ENCODE results near the gene URI1.

Gene URI1

DNA sequence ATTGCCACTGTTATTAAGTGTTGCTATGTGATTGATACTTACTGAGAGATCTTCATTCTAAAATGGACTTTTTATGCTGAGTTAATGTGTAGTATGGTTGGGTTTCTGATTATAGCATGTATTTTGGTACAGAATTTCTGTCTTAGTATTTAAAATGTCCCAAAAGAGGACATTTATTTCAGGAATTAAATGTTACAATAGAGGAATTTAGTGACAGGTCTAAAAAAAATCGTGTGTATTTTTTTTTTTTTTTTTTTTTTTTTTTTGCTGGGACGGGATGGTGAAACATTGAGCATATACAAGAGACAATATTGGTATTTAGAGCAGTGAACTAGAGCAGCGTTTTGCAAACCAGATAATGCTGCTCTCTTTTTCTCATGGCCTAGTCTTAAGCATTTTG lies 27.9 kb downstream of the URI1 start:
- POLR2A ChIA-PET: no interaction called here

DNA sequence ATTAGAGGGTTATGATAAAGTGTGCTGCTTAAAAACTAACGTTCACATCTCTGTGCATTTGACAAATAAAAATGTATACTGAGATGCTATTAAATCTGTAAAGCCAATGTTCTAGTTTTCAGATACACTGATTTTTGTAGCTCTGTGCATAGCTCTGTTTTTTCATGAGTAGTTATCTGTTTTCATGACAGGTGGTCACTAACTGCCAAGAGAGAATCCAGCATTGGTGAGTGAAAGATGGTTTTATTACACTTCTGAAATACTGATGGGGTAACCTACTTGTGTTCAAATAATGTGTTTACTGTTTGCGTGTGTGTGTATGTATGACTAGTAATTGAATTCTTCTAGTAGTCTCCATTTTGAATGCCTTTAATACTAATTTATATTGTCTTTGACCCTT lies 29.0 kb downstream of the URI1 start:
- DNase-seq (ENCODE audit: extremely low spot score): no peak
- ChIA-PET CTCF (no interaction called here), POLR2A (no interaction called here)
- TF ChIP-seq ARNT (IDR thresholded peaks at IDR 0.05) (no peak), TARDBP (IDR thresholded peaks at IDR 0.05) (no peak)
- TF ChIP-seq, protein P1, sequence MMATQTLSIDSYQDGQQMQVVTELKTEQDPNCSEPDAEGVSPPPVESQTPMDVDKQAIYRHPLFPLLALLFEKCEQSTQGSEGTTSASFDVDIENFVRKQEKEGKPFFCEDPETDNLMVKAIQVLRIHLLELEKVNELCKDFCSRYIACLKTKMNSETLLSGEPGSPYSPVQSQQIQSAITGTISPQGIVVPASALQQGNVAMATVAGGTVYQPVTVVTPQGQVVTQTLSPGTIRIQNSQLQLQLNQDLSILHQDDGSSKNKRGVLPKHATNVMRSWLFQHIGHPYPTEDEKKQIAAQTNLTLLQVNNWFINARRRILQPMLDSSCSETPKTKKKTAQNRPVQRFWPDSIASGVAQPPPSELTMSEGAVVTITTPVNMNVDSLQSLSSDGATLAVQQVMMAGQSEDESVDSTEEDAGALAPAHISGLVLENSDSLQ (IDR thresholded peaks at IDR 0.05): peak; percentile 18; the same call in 1 of the 2 replicates

More for the DNA sequence above, 27.9 kb downstream of the URI1 start:
- no peak for DNase-seq (ENCODE audit: extremely low spot score)
- CTCF ChIA-PET: no interaction called here
- TF ChIP-seq ZNF384 (IDR thresholded peaks at IDR 0.05) (peak; percentile 62; the same call in 1 of the 2 replicates), HDGF (IDR thresholded peaks at IDR 0.05; ENCODE audit: borderline replicate concordance) (no peak)

DNA sequence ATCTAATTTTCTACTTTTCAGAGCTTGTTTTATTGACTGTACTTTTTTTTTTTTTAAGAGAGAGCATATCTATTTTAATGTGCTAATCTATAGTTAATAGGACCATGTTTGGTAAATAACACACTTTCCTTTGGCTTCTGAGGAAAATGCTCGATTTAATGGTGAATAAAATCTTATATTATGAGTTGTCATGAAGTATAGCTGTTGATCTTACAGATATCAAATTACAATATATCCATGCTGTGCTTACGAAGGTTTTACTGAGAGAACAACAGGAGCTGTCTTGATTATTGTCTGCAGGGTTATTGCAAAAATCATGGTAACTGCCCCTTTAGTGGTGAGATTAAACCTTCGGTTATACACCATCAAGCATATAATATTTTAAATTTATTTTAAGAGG lies 29.6 kb downstream of the URI1 start:
- ChIA-PET CTCF (no interaction called here), POLR2A (interaction anchor here (0.8 kb wide), 1 partner anchor 64 kb away, joined by 3 read pairs; no protein-coding TSS in a partner anchor)
- DNase-seq (ENCODE audit: extremely low spot score): no peak
- no peak for TF ChIP-seq NFRKB (IDR thresholded peaks at IDR 0.05)
- no peak for TF ChIP-seq FOXA1 (IDR thresholded peaks at IDR 0.05)
- no peak for TF ChIP-seq CTBP1 (IDR thresholded peaks at IDR 0.05; ENCODE audit: borderline replicate concordance)
- no peak for TF ChIP-seq LEF1 (IDR thresholded peaks at IDR 0.05; ENCODE audit: borderline replicate concordance)
- no peak for TF ChIP-seq L3MBTL2 (conservative IDR thresholded peaks at IDR 0.05)
- TF ChIP-seq FOXK2 (IDR thresholded peaks at IDR 0.05): no peak
- no peak for TF ChIP-seq BHLHE40 (IDR thresholded peaks at IDR 0.05; ENCODE audit: borderline replicate concordance)

- ChIA-PET POLR2A (no interaction called here), CTCF (no interaction called here)
- no peak for TF ChIP-seq ELF4 (IDR thresholded peaks at IDR 0.05)
- no peak for TF ChIP-seq HDGF (IDR thresholded peaks at IDR 0.05; ENCODE audit: borderline replicate concordance)
- no peak for TF ChIP-seq SUZ12 (IDR thresholded peaks at IDR 0.05)
- no peak for TF ChIP-seq LEF1 (IDR thresholded peaks at IDR 0.05; ENCODE audit: borderline replicate concordance)
- TF ChIP-seq, protein P1 (IDR thresholded peaks at IDR 0.05): no peak
- no peak for TF ChIP-seq ZNF384 (IDR thresholded peaks at IDR 0.05)
- TF ChIP-seq BHLHE40 (IDR thresholded peaks at IDR 0.05; ENCODE audit: borderline replicate concordance): no peak
- DNase-seq (ENCODE audit: extremely low spot score): no peak
These were observed 32.7 kb downstream of the URI1 start for GRCh38 chr19:29974701-29975100.

DNA sequence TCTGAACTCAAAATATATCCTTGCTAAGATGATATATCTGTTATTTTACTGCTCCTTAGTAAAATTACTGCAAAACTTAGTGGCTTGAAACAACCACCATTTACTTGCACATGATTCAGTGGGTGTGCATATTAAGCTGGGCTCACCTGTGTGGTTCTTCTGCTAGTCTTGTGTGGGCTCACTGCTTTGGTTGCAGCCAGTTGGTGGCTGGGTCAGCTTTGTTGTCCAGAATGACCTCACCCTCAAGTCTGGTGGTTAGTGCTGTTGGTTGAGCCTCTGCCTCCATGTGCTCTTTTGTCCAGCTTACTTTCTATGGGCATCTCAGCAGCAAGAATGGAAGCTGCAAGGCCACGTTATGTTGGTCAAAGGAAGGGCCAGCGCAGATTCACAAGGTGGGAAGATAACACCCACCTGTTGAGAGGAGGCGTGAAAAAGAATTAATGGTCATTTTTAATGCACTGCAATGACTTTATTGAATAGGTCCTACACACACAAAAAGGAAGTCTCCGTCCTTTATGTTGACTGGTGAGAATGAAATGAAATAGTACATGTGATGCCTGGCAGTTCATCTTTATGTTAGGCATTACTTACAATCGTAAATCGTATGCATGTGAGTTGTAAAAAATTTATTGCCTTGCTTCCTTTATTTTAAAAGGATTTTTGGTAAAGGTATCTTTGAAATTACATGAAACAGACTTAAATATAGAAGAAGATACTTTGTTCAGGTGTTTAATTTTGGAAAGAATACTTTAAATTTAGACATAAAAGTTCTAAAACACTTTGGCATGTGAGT lies 34.3 kb downstream of the URI1 start:
- ChIA-PET CTCF (interaction anchor here (0.9 kb wide), 1 partner anchor 9 kb away, joined by 3 read pairs; no protein-coding TSS in a partner anchor), POLR2A (no interaction called here)
- TF ChIP-seq ELF4 (IDR thresholded peaks at IDR 0.05) (no peak), CTBP1 (IDR thresholded peaks at IDR 0.05; ENCODE audit: borderline replicate concordance) (no peak), L3MBTL2 (conservative IDR thresholded peaks at IDR 0.05) (no peak), FOXK2 (IDR thresholded peaks at IDR 0.05) (no peak), ARNT (IDR thresholded peaks at IDR 0.05) (no peak), BHLHE40 (IDR thresholded peaks at IDR 0.05; ENCODE audit: borderline replicate concordance) (no peak)
- TF ChIP-seq, protein P1 (IDR thresholded peaks at IDR 0.05): peak; percentile 76
- DNase-seq (ENCODE audit: extremely low spot score): no peak

DNA sequence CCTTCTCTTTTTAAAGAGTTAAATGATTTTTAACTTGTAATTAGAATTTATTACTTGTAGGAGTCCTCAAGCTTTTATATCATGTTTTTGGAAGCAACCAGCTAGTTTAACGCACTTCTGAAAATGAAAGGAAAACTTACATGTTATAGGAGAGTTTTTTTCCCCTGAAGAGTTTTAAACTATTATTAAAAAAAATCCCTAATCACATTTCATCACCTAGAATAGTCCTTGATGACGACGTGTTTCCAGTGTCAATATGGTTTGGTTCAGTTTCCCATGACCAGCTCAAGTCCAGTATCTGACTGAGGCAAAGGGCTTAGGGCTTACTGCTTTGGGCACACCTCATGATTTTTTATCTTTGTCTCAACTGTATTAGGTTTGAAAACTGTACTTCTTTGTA lies 36.0 kb downstream of the URI1 start:
- no peak for TF ChIP-seq ZNF384 (IDR thresholded peaks at IDR 0.05)
- TF ChIP-seq FOXK2 (IDR thresholded peaks at IDR 0.05): no peak
- no peak for TF ChIP-seq CTBP1 (IDR thresholded peaks at IDR 0.05; ENCODE audit: borderline replicate concordance)
- TF ChIP-seq, protein P1 (IDR thresholded peaks at IDR 0.05): no peak
- no peak for TF ChIP-seq TARDBP (IDR thresholded peaks at IDR 0.05)
- no peak for TF ChIP-seq LEF1 (IDR thresholded peaks at IDR 0.05; ENCODE audit: borderline replicate concordance)
- DNase-seq (ENCODE audit: extremely low spot score): no peak
- ChIA-PET POLR2A (no interaction called here), CTCF (interaction anchor here (0.6 to 1.0 kb wide), 2 partner anchors 10 to 987 kb away, joined by 4 to 8 read pairs; no protein-coding TSS in a partner anchor)

DNA sequence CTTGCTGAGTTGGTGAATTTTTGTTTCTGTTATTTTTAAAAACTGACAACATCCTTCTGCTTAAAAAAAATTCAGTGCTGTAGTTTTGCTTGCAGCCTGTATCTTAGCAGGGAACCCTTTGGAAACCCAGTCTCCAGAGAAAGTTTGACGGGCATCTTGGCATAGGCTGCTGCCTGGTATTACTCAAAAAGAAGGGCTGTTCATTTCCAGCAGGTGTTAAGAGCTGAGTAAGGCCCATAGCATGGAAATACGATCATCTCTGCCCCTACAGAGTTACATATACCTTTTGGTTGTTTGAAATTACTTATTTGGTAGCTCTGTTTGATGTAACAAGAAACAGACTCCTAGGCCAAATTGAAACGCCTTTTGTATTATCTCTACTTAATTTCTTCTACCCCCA lies 41.5 kb downstream of the URI1 start:
- no peak for DNase-seq (ENCODE audit: extremely low spot score)
- TF ChIP-seq NFRKB (IDR thresholded peaks at IDR 0.05): no peak
- TF ChIP-seq ARNT (IDR thresholded peaks at IDR 0.05): no peak
- TF ChIP-seq ZNF384 (IDR thresholded peaks at IDR 0.05): no peak
- TF ChIP-seq, protein P1 (IDR thresholded peaks at IDR 0.05): no peak
- TF ChIP-seq HDGF (IDR thresholded peaks at IDR 0.05; ENCODE audit: borderline replicate concordance): no peak
- TF ChIP-seq FOXA1 (IDR thresholded peaks at IDR 0.05): no peak
- TF ChIP-seq SUZ12 (IDR thresholded peaks at IDR 0.05): no peak
- CTCF ChIA-PET: interaction anchor here (1.6 kb wide), 1 partner anchor 17 kb away, joined by 4 read pairs; no protein-coding TSS in a partner anchor
- POLR2A ChIA-PET: no interaction called here

Data from HEK293T (cell line).